HG03378 (cell line): ENCODE data around the gene IFT25.
"Not testable (repeated sequence)": the region's sequence is repeated elsewhere in the genome, so short reads cannot be mapped to it uniquely, and the experiment has no call there.

Source experiments
- ATAC-seq: cut with Tn5 transposase; IDR thresholded peaks from one replicate; pipeline ENCODE4 v1.9.1; 2021; ENCODE audit warnings: mild to moderate bottlenecking, moderate library complexity; ENCODE audit not compliant: unreplicated experiment

The IFT25 gene

DNA sequence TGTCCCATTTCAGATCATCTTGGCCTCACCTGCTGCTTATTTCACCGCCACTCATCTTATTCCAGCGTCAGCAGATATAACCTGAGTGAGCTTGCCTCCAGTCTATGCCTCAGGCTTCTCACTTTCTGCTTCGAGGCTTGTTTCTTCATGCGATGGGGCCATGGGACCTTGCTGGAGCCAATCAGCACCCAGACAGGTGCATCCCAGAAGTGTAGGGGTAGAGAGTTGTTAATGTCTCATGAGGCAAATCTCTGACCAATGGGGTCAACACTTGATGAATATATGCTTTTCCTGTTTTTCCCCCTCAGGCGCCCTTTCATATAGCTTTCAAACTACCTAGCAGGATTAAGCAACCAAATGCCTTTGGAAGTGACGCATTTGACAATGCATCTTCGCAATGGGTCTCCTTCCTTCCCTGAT, 55.0 kb downstream of the IFT25 start:
- no peak for ATAC-seq

DNA sequence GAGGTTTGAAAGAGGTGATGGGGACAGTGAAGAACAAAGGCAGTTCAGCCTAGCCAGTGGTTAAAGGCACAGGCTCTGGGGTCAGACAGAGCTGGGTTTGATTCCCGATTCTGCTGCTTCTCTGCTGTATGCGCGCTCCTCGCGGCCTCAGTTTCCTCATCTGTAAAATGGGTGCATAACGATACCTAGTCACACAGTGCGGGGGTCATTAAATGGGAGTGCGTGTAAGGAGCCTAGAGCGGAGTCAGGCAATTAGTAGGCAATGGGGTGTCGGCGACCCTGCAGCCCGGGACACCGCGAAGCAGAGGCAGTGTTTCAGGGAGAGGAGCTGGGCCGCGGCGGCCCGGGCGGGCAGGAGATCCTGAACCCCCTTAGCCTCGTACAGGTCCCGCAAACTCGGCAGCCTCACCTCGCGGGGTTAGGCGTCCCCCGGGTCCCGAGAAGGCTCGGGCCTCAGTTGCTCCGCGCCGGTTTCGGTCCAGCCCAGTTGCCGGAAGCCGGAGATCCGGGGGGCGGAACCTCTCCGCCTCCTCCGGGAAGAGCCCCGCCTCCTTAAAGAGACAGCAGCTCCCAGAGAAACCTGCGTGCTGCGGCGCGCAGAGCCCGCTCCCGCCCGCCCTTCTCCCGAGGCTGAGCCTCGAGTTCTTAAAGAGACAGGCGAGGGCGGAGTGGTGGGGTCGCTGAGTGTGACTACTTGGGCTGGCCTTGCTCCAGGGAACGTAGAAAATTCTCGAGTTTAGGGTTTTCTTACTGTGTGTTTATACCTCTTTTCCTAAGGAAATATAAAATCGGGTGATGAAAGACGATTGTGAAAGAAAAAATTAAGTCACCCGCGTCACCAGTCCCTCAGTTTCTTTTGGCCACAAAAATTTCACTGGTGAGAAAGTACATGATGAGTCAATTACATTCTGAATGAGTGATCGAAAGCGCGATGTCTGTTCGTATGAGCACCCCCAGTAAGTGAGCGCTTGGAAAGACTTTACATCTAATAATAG, 55.9 kb downstream of the IFT25 start, which contains the start of gene YIPF1:
TSS of gene YIPF1 (minus strand) at position 494 of the 995 bp plus-strand sequence. CDS start 860 bp downstream, outside the sequence.
- ATAC-seq = peak; percentile 69

DNA sequence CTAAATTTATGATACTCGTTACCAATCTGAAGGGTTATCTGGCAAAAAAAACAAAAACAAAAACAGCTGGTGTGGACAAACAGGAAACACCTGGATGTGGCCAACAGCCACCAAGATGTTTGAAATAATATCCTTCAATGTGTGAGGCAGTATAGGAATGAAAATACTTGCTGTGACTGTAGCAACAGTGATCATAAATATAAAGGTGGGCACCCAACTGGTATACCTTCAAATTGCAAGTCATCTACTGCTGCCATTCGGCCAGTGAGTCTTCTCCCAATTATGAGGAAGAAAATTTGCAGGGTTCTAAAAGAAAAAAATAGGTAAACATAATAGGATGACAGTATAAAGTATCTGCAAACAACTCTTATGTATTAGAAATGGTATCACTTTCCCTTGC, 56.8 kb downstream of the IFT25 start:
- ATAC-seq = no peak

DNA sequence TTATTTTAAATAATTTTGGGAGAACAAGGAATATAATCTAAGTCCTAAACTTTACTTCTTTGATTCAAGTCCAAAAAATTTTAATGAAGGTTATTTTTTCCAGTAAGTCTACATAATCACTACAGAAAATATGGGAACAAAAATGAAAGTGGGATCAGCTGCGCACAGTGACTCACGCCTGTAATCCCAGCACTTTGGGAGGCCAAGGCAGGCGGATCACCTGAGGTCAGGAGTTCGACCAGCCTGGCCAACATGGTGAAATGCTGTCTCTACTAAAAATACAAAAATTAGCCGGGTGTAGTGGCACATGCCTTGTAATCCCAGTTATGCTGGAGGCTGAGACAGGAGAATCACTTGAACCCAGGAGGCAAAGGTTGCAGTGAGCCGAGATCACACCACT, 61.9 kb downstream of the IFT25 start:
- ATAC-seq = not testable (repeated sequence)

DNA sequence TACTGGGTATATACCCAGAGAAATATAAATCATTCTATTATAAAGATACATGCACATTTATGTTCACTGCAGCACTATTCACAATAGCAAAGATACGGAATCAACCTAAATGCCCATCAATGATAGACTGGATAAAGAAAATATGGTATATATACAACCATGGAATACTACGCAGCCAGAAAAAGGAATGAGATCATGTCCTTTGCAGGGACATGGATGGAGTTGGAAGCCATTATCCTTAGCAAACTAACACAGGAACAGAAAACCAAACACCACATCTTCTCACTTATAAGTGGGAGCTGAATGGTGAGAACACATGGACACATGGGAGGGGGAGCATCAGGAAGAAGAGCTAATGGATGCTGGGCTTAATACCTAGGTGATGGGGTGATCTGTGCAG, 63.6 kb downstream of the IFT25 start:
- not testable (repeated sequence) for ATAC-seq

DNA sequence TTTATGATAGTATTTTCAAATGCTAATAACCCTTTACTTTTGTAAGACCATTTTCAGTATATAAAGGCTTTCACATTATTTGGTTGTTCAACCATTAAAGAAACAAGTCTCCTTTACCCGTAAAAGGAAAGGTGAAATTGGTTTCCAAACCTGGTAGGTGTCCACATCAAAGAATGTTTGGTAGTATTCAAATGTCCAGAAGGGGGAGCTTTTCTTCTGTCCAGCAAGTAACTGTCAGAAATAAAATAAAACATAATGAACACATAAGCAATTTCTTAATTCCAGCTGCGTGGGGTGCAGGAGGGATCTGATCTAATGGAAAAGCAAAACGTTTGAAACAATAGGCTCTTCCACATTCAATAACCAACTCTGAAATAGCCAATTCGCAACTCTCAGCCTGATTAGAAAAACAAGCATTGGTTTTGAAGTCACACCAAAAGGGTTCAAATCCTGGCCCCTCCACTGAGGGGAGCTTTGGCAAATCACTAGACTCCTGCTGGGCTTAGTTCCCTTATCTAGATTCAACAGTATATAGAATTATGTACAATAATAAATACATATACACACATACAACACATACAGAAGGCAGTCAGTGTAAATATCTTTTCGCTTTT, 66.9 kb downstream of the IFT25 start:
- no peak for ATAC-seq

DNA sequence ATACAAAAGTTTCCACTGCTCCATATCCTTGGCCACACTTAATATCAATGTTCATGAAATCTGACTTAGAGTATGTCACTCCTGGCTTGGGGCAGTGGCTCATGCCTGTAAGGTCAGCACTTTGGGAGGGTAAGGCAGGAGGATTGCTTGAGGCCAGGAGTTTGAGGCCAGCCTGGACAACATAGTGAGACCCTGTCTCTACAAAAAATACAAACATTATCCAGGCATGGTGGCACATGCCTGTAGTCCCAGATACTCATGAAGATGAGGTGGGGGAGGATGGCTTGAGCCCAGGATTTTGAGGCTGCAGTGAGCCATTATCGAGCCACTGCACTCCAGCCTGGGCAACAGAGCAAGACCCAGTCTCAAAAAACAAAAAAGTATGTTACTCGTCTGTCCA, 70.3 kb downstream of the IFT25 start:
- not testable (repeated sequence) for ATAC-seq

DNA sequence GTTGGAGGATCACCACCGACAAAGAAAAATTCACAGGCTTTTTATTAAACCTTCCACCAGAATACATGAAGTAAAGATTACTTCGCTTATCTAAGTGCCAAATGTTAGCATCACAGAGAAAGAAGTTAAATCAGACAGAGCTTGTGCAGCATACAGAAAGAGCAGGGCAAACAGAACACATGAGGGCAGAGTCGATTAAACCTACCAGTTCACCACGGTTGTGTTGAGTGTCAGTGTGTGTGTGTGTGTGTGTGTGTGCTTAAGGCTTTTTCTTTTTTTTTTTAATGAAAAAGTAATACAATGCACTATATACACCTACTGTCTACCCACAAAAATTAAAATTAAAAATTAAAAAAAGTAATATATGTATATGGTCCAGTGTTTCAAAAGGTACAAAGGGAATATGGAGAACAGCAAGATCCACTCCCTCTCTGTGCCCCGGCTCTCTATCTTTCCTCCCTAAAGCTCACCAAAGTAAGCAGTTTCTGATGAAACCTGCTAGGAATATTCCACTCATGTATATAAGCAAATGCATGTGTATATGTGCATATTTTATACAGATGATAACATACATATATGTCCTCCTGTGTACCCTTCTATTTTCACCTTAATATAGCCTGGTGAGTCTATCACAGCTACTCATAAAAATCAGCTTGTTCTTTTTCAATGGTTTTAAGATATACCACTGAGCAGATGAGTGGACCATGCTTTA, 73.6 kb downstream of the IFT25 start:
- no peak for ATAC-seq
